ENCODE measurements around the gene ATP10B. TPM values are rescaled to one million over a fixed set of nuclear protein-coding genes. Genes with fewer than 3 reads are reported as not detected.
"Not testable (repeated sequence)": the region's sequence is repeated elsewhere in the genome, so short reads cannot be mapped to it uniquely, and the experiment has no call there.

The ATP10B gene
- total RNA-seq, 2 experiments from 2014 or later, result not detected

- H3K36me3 Mint-ChIP-seq, result no peaks in the 10 kb centered on the region
- no peak overlapping the region for H3K4me3 Mint-ChIP-seq
- DNase-seq, result no peak
- intact Hi-C loops (cut with micrococcal nuclease), result no loop called here
- CTCF ChIA-PET, result interaction anchor here (1.1 kb wide), 1 partner anchor 406 kb away, joined by 3 read pairs; no protein-coding TSS in a partner anchor
- POLR2A ChIA-PET, result no interaction called here
- H3K27me3 Mint-ChIP-seq, result peaks cover 4% of the 10 kb centered on the region
- H3K9me3 Mint-ChIP-seq, result no peaks in the 10 kb centered on the region
- H3K27ac Mint-ChIP-seq, result no peak overlapping the region
- no peaks in the 10 kb centered on the region for H3K4me1 Mint-ChIP-seq (ENCODE audit: low read depth)
These were observed 7.8 kb downstream of the ATP10B start for GRCh38 chr5:160844177-160844576.

GRCh38 chr5:160843240-160843639 lies 8.8 kb downstream of the ATP10B start:
- DNase-seq, result no peak
- POLR2A ChIA-PET, result no interaction called here
- H3K27ac Mint-ChIP-seq, result no peak overlapping the region
- H3K36me3 Mint-ChIP-seq, result no peaks in the 10 kb centered on the region
- CTCF ChIA-PET, result interaction anchor here (1.1 kb wide), 1 partner anchor 405 kb away, joined by 3 read pairs; no protein-coding TSS in a partner anchor
- H3K27me3 Mint-ChIP-seq, result peaks cover 4% of the 10 kb centered on the region
- intact Hi-C loops (cut with micrococcal nuclease), result no loop called here
- H3K4me1 Mint-ChIP-seq (ENCODE audit: low read depth), result no peaks in the 10 kb centered on the region
- no peak overlapping the region for H3K4me3 Mint-ChIP-seq
- no peaks in the 10 kb centered on the region for H3K9me3 Mint-ChIP-seq

- no peak overlapping the region for H3K4me3 Mint-ChIP-seq
- intact Hi-C loops (cut with micrococcal nuclease), result no loop called here
- ChIA-PET POLR2A (no interaction called here), CTCF (no interaction called here)
- H3K9me3 Mint-ChIP-seq, result peaks cover 7% of the 10 kb centered on the region
- no peaks in the 10 kb centered on the region for H3K4me1 Mint-ChIP-seq (ENCODE audit: low read depth)
- H3K36me3 Mint-ChIP-seq, result peaks cover 1% of the 10 kb centered on the region
- H3K27me3 Mint-ChIP-seq, result peaks cover 4% of the 10 kb centered on the region
- no peak overlapping the region for H3K27ac Mint-ChIP-seq
- DNase-seq, result no peak
These were observed 14.0 kb downstream of the ATP10B start for GRCh38 chr5:160837749-160838593.

- H3K4me1 Mint-ChIP-seq (ENCODE audit: low read depth), result no peaks in the 10 kb centered on the region
- peaks cover 2% of the 10 kb centered on the region for H3K36me3 Mint-ChIP-seq
- no peak overlapping the region for H3K4me3 Mint-ChIP-seq
- no peak overlapping the region for H3K27ac Mint-ChIP-seq
- intact Hi-C loops (cut with micrococcal nuclease), result no loop called here
- CTCF ChIA-PET, result no interaction called here
- peaks cover 13% of the 10 kb centered on the region for H3K9me3 Mint-ChIP-seq
- no peak for DNase-seq
- POLR2A ChIA-PET, result no interaction called here
- peaks cover 4% of the 10 kb centered on the region for H3K27me3 Mint-ChIP-seq
These were observed 14.8 kb downstream of the ATP10B start for GRCh38 chr5:160837211-160837610.

- H3K27ac Mint-ChIP-seq, result no peak overlapping the region
- CTCF ChIA-PET, result no interaction called here
- H3K4me1 Mint-ChIP-seq (ENCODE audit: low read depth), result no peaks in the 10 kb centered on the region
- no peak overlapping the region for H3K4me3 Mint-ChIP-seq
- POLR2A ChIA-PET, result no interaction called here
- DNase-seq, result no peak
- H3K27me3 Mint-ChIP-seq, result peaks cover 4% of the 10 kb centered on the region
- intact Hi-C loops (cut with micrococcal nuclease), result no loop called here
- peaks cover 13% of the 10 kb centered on the region for H3K9me3 Mint-ChIP-seq
- peaks cover 2% of the 10 kb centered on the region for H3K36me3 Mint-ChIP-seq
These were observed 16.0 kb downstream of the ATP10B start for GRCh38 chr5:160835818-160836528.

GRCh38 chr5:160835376-160835775 lies 16.6 kb downstream of the ATP10B start:
- intact Hi-C loops (cut with micrococcal nuclease), result no loop called here
- Mint-ChIP-seq H3K4me3 (no peak overlapping the region), H3K27ac (no peak overlapping the region), H3K9me3 (peaks cover 13% of the 10 kb centered on the region), H3K36me3 (peaks cover 2% of the 10 kb centered on the region), H3K27me3 (peaks cover 4% of the 10 kb centered on the region), H3K4me1 (ENCODE audit: low read depth) (no peaks in the 10 kb centered on the region)
- POLR2A ChIA-PET, result no interaction called here
- DNase-seq, result no peak
- CTCF ChIA-PET, result no interaction called here

- Mint-ChIP-seq H3K4me1 (ENCODE audit: low read depth) (no peaks in the 10 kb centered on the region), H3K9me3 (peaks cover 15% of the 10 kb centered on the region), H3K36me3 (peaks cover 2% of the 10 kb centered on the region), H3K27me3 (peaks cover 4% of the 10 kb centered on the region), H3K4me3 (no peak overlapping the region), H3K27ac (no peak overlapping the region)
- no peak for DNase-seq
- ChIA-PET POLR2A (no interaction called here), CTCF (no interaction called here)
- intact Hi-C loops (cut with micrococcal nuclease), result no loop called here
These were observed 18.2 kb downstream of the ATP10B start for GRCh38 chr5:160833806-160834205.

GRCh38 chr5:160831801-160832200 lies 20.2 kb downstream of the ATP10B start:
- intact Hi-C loops (cut with micrococcal nuclease), result no loop called here
- CTCF ChIA-PET, result no interaction called here
- Mint-ChIP-seq H3K27ac (no peak overlapping the region), H3K4me3 (no peak overlapping the region), H3K36me3 (peaks cover 2% of the 10 kb centered on the region), H3K4me1 (ENCODE audit: low read depth) (no peaks in the 10 kb centered on the region), H3K27me3 (peaks cover 2% of the 10 kb centered on the region), H3K9me3 (peaks cover 20% of the 10 kb centered on the region)
- POLR2A ChIA-PET, result no interaction called here
- no peak for DNase-seq

GRCh38 chr5:160824301-160825001 lies 27.6 kb downstream of the ATP10B start:
- Mint-ChIP-seq H3K27ac (no peak overlapping the region), H3K9me3 (peaks cover 40% of the 10 kb centered on the region), H3K27me3 (no peaks in the 10 kb centered on the region), H3K4me3 (no peak overlapping the region), H3K36me3 (no peaks in the 10 kb centered on the region), H3K4me1 (ENCODE audit: low read depth) (no peaks in the 10 kb centered on the region)
- no peak for DNase-seq
- intact Hi-C loops (cut with micrococcal nuclease), result no loop called here
- POLR2A ChIA-PET, result no interaction called here
- CTCF ChIA-PET, result no interaction called here

- H3K9me3 Mint-ChIP-seq; H3K27ac Mint-ChIP-seq; intact Hi-C loops (cut with micrococcal nuclease); H3K36me3 Mint-ChIP-seq; H3K4me3 Mint-ChIP-seq; H3K27me3 Mint-ChIP-seq; DNase-seq; POLR2A ChIA-PET; CTCF ChIA-PET; H3K4me1 Mint-ChIP-seq (ENCODE audit: low read depth): not testable (repeated sequence)
These were observed 39.0 kb downstream of the ATP10B start for GRCh38 chr5:160812996-160813395.

GRCh38 chr5:160805376-160805775 lies 46.6 kb downstream of the ATP10B start:
- H3K9me3 Mint-ChIP-seq, result no peaks in the 10 kb centered on the region
- no peaks in the 10 kb centered on the region for H3K36me3 Mint-ChIP-seq
- no peak overlapping the region for H3K27ac Mint-ChIP-seq
- intact Hi-C loops (cut with micrococcal nuclease), result no loop called here
- CTCF ChIA-PET, result no interaction called here
- DNase-seq, result no peak
- POLR2A ChIA-PET, result no interaction called here
- no peaks in the 10 kb centered on the region for H3K4me1 Mint-ChIP-seq (ENCODE audit: low read depth)
- no peaks in the 10 kb centered on the region for H3K27me3 Mint-ChIP-seq
- no peak overlapping the region for H3K4me3 Mint-ChIP-seq

- H3K27ac Mint-ChIP-seq, result no peak overlapping the region
- ChIA-PET CTCF (no interaction called here), POLR2A (no interaction called here)
- H3K4me3 Mint-ChIP-seq, result no peak overlapping the region
- no peaks in the 10 kb centered on the region for H3K4me1 Mint-ChIP-seq (ENCODE audit: low read depth)
- intact Hi-C loops (cut with micrococcal nuclease), result no loop called here
- H3K36me3 Mint-ChIP-seq, result no peaks in the 10 kb centered on the region
- no peaks in the 10 kb centered on the region for H3K27me3 Mint-ChIP-seq
- no peaks in the 10 kb centered on the region for H3K9me3 Mint-ChIP-seq
- no peak for DNase-seq
These were observed 49.4 kb downstream of the ATP10B start for GRCh38 chr5:160802592-160802991.
